Fibroblast of skin of right biceps (primary cell): Measurements from ENCODE around the gene CELF5.
"Not testable (repeated sequence)": the region's sequence is repeated elsewhere in the genome, so short reads cannot be mapped to it uniquely, and the experiment has no call there.

ENCODE experiments used
- DNase-seq: peaks from one replicate; pipeline ENCODE4 v3.0.0-alpha.2; 2013

CELF5 gene

GRCh38 chr19:3330047-3330446 is 105.6 kb downstream of the CELF5 start:
- DNase-seq, result no peak

GRCh38 chr19:3332232-3332631 is 107.8 kb downstream of the CELF5 start:
- not testable (repeated sequence) for DNase-seq

GRCh38 chr19:3333020-3333583 is 108.6 kb downstream of the CELF5 start:
- no peak for DNase-seq

- peak; percentile 28 for DNase-seq
Observed at GRCh38 chr19:3333662-3334061, 109.2 kb downstream of the CELF5 start.

- DNase-seq, result not testable (repeated sequence)
Observed at GRCh38 chr19:3334749-3335430, 110.4 kb downstream of the CELF5 start.

GRCh38 chr19:3335431-3336350 is 111.2 kb downstream of the CELF5 start:
- peak; percentile 38 for DNase-seq

- DNase-seq, result no peak
Observed at GRCh38 chr19:3336351-3336679, 111.9 kb downstream of the CELF5 start.

GRCh38 chr19:3336680-3337523 is 112.4 kb downstream of the CELF5 start:
- DNase-seq, result no peak

GRCh38 chr19:3338541-3339181 is 114.2 kb downstream of the CELF5 start:
- no peak for DNase-seq

- DNase-seq, result no peak
Observed at GRCh38 chr19:3340340-3340739, 115.9 kb downstream of the CELF5 start.

GRCh38 chr19:3342246-3342645 is 117.8 kb downstream of the CELF5 start:
- DNase-seq, result no peak

- DNase-seq, result not testable (repeated sequence)
Observed at GRCh38 chr19:3342962-3343361, 118.5 kb downstream of the CELF5 start.

- DNase-seq, result peak; percentile 78
Observed at GRCh38 chr19:3343619-3344502, 119.4 kb downstream of the CELF5 start.

- DNase-seq, result no peak
Observed at GRCh38 chr19:3344608-3345598, 120.4 kb downstream of the CELF5 start.

GRCh38 chr19:3345850-3346460 is 121.5 kb downstream of the CELF5 start:
- DNase-seq, result no peak
